Measurements from ENCODE around the gene RASGRP4. TPM values are rescaled to one million over a fixed set of nuclear protein-coding genes. Genes with fewer than 3 reads are reported as not detected.

The RASGRP4 gene
- total and polyA plus RNA-seq, 10 of the 15 experiments (the other 5 are each of a cell fraction or from before 2014, with no cell fraction given): 0.24 to 7.4 (median 3.3) TPM

DNA sequence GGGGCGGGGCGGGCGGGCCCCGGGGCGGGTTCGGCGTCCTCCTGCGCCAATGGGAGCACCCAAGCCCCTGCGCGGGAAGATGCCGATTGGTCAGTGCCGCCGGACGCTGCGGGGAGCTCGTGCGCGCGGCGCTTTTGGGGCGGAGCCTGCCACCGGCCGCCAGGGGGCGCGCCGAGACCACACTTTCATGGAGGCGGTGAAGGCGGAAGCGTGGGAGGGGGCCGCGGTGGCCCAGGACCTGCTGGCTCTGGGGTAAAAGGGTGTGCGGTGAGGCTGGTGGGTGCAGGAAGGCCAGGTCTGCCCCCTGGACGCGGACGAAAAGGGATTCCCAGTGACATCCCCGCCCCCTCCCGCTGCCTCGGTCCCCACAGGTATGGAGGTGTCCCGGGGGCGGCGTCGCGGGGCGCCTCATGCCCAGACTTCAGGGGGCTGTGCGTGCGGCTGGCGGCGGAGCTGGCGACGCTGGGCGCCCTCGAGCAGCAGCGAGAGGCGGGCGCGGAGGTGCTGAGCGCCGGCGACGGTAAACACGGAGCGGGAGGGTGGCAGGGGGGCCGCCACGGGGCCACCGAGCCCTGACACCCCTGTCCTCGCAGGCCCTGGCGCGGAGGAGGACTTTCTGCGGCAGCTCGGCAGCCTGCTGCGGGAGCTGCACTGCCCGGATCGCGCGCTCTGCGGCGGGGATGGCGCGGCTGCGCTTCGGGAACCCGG lies 22.9 kb downstream of the RASGRP4 start, which contains the start of gene FAM98C (continued):
- TF ChIP-seq, protein P1, sequence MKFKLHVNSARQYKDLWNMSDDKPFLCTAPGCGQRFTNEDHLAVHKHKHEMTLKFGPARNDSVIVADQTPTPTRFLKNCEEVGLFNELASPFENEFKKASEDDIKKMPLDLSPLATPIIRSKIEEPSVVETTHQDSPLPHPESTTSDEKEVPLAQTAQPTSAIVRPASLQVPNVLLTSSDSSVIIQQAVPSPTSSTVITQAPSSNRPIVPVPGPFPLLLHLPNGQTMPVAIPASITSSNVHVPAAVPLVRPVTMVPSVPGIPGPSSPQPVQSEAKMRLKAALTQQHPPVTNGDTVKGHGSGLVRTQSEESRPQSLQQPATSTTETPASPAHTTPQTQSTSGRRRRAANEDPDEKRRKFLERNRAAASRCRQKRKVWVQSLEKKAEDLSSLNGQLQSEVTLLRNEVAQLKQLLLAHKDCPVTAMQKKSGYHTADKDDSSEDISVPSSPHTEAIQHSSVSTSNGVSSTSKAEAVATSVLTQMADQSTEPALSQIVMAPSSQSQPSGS (IDR thresholded peaks at IDR 0.05; ENCODE audit: low read length): no peak
- TF ChIP-seq IRF4 (IDR thresholded peaks at IDR 0.05; ENCODE audit: low read depth, low read length): no peak
- no peak for TF ChIP-seq NFXL1 (IDR thresholded peaks at IDR 0.05; ENCODE audit: borderline replicate concordance)
- TF ChIP-seq NFIC (IDR thresholded peaks at IDR 0.05; ENCODE audit: low read depth, low read length): no peak
- peak; percentile 45 for TF ChIP-seq FOS (IDR thresholded peaks at IDR 0.05; ENCODE audit: borderline replicate concordance, extremely low read depth, insufficient read length)
- TF ChIP-seq PML (IDR thresholded peaks at IDR 0.05; ENCODE audit: low read length): no peak
- no peak for TF ChIP-seq WRNIP1 (IDR thresholded peaks at IDR 0.05; ENCODE audit: borderline replicate concordance, low read depth, low read length)
- peak; percentile 68 for TF ChIP-seq MAX (IDR thresholded peaks at IDR 0.05; ENCODE audit: low read depth, low read length)
- TF ChIP-seq HCFC1 (IDR thresholded peaks at IDR 0.05; ENCODE audit: low read length): 0 out of 2 replicates have a peak, but pooled peaks have one; percentile 13
- TF ChIP-seq JUND (IDR thresholded peaks at IDR 0.05; ENCODE audit: low read depth, low read length): no peak
- peak; percentile 69; the same call in 1 of the 2 replicates for TF ChIP-seq ZNF687 (IDR thresholded peaks at IDR 0.05)
- no peak for TF ChIP-seq GABPA (IDR thresholded peaks at IDR 0.05; ENCODE audit: low read depth)
- 0 out of 2 replicates have a peak, but pooled peaks have one; percentile 33 for TF ChIP-seq TBL1XR1 (IDR thresholded peaks at IDR 0.05; ENCODE audit: low read depth, low read length)
- no peak for TF ChIP-seq CEBPB (IDR thresholded peaks at IDR 0.05; ENCODE audit: borderline replicate concordance in 1 of 2, low read depth in 2 of 2, low read length in 2 of 2)
- TF ChIP-seq ZZZ3 (IDR thresholded peaks at IDR 0.05; ENCODE audit: control insufficient read depth, insufficient read length, low read depth): no peak
- no peak for TF ChIP-seq KAT2A (conservative IDR thresholded peaks at IDR 0.05; ENCODE audit: control insufficient read depth, low read depth, low read length)
- TF ChIP-seq TARDBP (IDR thresholded peaks at IDR 0.05; ENCODE audit: borderline replicate concordance): no peak
- peak; percentile 91 for TF ChIP-seq LARP7 (IDR thresholded peaks at IDR 0.05)
- TF ChIP-seq, protein P2, sequence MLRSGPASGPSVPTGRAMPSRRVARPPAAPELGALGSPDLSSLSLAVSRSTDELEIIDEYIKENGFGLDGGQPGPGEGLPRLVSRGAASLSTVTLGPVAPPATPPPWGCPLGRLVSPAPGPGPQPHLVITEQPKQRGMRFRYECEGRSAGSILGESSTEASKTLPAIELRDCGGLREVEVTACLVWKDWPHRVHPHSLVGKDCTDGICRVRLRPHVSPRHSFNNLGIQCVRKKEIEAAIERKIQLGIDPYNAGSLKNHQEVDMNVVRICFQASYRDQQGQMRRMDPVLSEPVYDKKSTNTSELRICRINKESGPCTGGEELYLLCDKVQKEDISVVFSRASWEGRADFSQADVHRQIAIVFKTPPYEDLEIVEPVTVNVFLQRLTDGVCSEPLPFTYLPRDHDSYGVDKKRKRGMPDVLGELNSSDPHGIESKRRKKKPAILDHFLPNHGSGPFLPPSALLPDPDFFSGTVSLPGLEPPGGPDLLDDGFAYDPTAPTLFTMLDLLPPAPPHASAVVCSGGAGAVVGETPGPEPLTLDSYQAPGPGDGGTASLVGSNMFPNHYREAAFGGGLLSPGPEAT (IDR thresholded peaks at IDR 0.05; ENCODE audit: low read depth): no peak
- peak; percentile 19; the same call in 1 of the 2 replicates for TF ChIP-seq CEBPZ (IDR thresholded peaks at IDR 0.05; ENCODE audit: low read depth, low read length)

All from GM12878 (cell line).